ENCODE results near the gene SLC9A9. TPM values are rescaled to one million over a fixed set of nuclear protein-coding genes. Genes with fewer than 3 reads are reported as not detected.

SLC9A9 gene
- total RNA-seq, 1 donor from 2014 or later: 0.22 TPM

DNA sequence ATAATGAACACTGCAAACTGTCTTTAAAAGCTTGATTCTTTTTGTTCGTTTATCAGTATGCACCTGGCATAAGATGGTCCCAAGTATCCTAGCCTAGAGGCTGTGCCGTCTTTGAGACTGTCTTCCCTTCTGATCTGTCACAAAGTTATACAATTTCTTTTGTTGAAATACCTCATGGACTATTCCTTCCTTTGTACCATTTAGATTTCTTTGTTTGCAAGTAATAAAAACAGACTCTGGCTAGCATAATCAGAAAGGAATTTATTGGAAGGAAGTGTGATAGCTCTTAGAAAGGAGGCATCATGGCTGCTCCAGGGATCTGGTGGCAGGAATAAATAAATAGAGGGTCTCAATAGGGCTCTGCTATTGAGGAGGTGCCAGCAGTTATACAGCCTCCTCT is 280.4 kb downstream of the SLC9A9 start:
- Mint-ChIP-seq H3K27me3 (ENCODE audit: insufficient read depth, low read depth) (no peaks in the 10 kb centered on the region), H3K4me3 (no peak overlapping the region), H3K27ac (no peak overlapping the region), H3K36me3 (no peaks in the 10 kb centered on the region), H3K4me1 (no peaks in the 10 kb centered on the region), H3K9me3 (no peaks in the 10 kb centered on the region)
- Histone ChIP-seq H3F3A (ENCODE audit: low read depth) (no peaks in the 10 kb centered on the region), H2AFZ (replicated peaks) (no peak overlapping the region), H4K20me1 (ENCODE audit: low read depth) (no peaks in the 10 kb centered on the region), H3K4me1 (no peaks in the 10 kb centered on the region), H3K4me3 (no peak overlapping the region), H3K9me3 (ENCODE audit: low read depth) (no peaks in the 10 kb centered on the region), H3K36me3 (no peaks in the 10 kb centered on the region), H3K4me2 (no peak overlapping the region), H3K79me2 (ENCODE audit: low read depth) (no peaks in the 10 kb centered on the region), H3K27ac (no peak overlapping the region), H3K27me3 (no peaks in the 10 kb centered on the region), H3K9ac (no peak overlapping the region)
- DNase-seq (ENCODE audit: low spot score): no peak
- TF ChIP-seq EZH2 (IDR thresholded peaks at IDR 0.05): no peak
- no peak for TF ChIP-seq EZH2phosphoT487 (IDR thresholded peaks at IDR 0.05)

DNA sequence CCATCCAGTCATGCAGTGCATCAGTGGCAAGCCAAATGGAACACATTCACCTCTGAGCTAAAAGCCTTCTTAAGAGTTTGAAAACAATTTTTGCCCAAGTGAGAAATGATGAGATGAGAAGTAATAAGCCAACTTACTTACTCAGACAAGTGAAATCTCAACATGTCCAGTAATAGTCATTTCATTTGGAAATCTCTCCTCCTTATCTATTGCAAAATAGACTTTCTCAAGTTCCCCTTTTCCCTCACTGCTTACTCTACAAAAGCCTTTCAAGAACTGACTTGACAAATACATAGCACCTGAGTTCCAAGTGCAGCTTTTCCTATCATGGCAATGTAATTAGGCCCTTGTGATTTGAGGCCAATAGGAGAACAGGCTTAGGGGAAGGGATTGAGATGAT is 282.3 kb downstream of the SLC9A9 start:
- Histone ChIP-seq H3K27me3 (no peaks in the 10 kb centered on the region), H3K79me2 (ENCODE audit: low read depth) (no peaks in the 10 kb centered on the region), H3K36me3 (no peaks in the 10 kb centered on the region), H3K27ac (no peak overlapping the region), H3K4me3 (no peak overlapping the region), H4K20me1 (ENCODE audit: low read depth) (no peaks in the 10 kb centered on the region), H3K4me2 (no peak overlapping the region), H3K9me3 (ENCODE audit: low read depth) (no peaks in the 10 kb centered on the region), H3K4me1 (no peaks in the 10 kb centered on the region), H3F3A (ENCODE audit: low read depth) (no peaks in the 10 kb centered on the region), H2AFZ (replicated peaks) (no peak overlapping the region), H3K9ac (no peak overlapping the region)
- Mint-ChIP-seq H3K36me3 (no peaks in the 10 kb centered on the region), H3K9me3 (no peaks in the 10 kb centered on the region), H3K27ac (no peak overlapping the region), H3K4me1 (no peaks in the 10 kb centered on the region), H3K4me3 (no peak overlapping the region), H3K27me3 (ENCODE audit: insufficient read depth, low read depth) (no peaks in the 10 kb centered on the region)
- no peak for TF ChIP-seq EZH2 (IDR thresholded peaks at IDR 0.05)
- TF ChIP-seq, protein P1, sequence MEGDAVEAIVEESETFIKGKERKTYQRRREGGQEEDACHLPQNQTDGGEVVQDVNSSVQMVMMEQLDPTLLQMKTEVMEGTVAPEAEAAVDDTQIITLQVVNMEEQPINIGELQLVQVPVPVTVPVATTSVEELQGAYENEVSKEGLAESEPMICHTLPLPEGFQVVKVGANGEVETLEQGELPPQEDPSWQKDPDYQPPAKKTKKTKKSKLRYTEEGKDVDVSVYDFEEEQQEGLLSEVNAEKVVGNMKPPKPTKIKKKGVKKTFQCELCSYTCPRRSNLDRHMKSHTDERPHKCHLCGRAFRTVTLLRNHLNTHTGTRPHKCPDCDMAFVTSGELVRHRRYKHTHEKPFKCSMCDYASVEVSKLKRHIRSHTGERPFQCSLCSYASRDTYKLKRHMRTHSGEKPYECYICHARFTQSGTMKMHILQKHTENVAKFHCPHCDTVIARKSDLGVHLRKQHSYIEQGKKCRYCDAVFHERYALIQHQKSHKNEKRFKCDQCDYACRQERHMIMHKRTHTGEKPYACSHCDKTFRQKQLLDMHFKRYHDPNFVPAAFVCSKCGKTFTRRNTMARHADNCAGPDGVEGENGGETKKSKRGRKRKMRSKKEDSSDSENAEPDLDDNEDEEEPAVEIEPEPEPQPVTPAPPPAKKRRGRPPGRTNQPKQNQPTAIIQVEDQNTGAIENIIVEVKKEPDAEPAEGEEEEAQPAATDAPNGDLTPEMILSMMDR (IDR thresholded peaks at IDR 0.05): no peak
- TF ChIP-seq EZH2phosphoT487 (IDR thresholded peaks at IDR 0.05): no peak
- no peak for DNase-seq (ENCODE audit: low spot score)

DNA sequence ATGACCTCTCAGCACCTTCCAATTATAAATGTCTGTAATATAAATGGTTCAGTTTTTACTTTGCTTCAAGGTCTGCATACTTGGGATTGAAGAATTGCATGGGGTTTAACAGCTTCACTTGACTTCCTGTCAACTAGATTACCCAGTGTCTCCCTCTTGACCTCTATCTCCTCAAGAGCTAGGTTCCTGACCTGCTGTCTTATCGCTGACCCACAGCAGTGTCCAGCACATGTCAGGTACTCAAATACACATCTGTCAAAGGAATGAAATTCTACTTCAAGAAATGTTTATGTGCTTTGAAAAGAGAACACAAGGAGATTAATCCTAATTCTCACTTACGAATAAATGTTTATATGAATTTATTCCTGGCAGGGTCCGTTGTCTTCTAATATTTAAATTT is 284.5 kb downstream of the SLC9A9 start:
- Histone ChIP-seq H3K4me2 (no peak overlapping the region), H3K4me3 (no peak overlapping the region), H4K20me1 (ENCODE audit: low read depth) (no peaks in the 10 kb centered on the region), H3K4me1 (no peaks in the 10 kb centered on the region), H3K27ac (no peak overlapping the region), H3K9ac (no peak overlapping the region), H3F3A (ENCODE audit: low read depth) (no peaks in the 10 kb centered on the region), H3K79me2 (ENCODE audit: low read depth) (no peaks in the 10 kb centered on the region), H2AFZ (replicated peaks) (no peak overlapping the region), H3K27me3 (no peaks in the 10 kb centered on the region), H3K9me3 (ENCODE audit: low read depth) (no peaks in the 10 kb centered on the region), H3K36me3 (no peaks in the 10 kb centered on the region)
- no peak for DNase-seq (ENCODE audit: low spot score)
- H3K27ac Mint-ChIP-seq: no peak overlapping the region
- H3K4me3 Mint-ChIP-seq: no peak overlapping the region
- no peaks in the 10 kb centered on the region for H3K27me3 Mint-ChIP-seq (ENCODE audit: insufficient read depth, low read depth)
- H3K9me3 Mint-ChIP-seq: peaks cover 5% of the 10 kb centered on the region
- H3K4me1 Mint-ChIP-seq: no peaks in the 10 kb centered on the region
- no peaks in the 10 kb centered on the region for H3K36me3 Mint-ChIP-seq
- TF ChIP-seq, protein P1 (IDR thresholded peaks at IDR 0.05): no peak
- no peak for TF ChIP-seq EZH2phosphoT487 (IDR thresholded peaks at IDR 0.05)
- no peak for TF ChIP-seq EZH2 (IDR thresholded peaks at IDR 0.05)

DNA sequence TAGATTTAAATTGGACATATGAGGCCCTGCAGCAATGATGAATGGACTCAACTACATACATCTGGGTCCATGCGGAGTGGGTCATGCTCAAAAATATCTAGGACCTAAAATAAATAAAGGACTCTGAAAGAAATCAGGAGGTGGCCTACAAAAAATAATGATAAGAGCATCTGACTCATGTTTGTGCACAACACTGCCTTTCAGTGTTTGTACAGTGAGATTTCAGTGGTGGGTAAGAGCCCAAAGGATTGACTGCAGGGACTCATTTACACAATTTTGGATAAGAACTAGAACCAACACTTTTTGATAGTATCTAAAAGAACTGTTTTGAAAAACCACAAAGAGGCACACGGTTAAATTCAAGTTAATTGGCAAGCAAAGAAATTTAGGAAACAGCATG is 285.5 kb downstream of the SLC9A9 start:
- no peaks in the 10 kb centered on the region for H3K4me1 Mint-ChIP-seq
- no peaks in the 10 kb centered on the region for H3K36me3 ChIP-seq
- H3F3A ChIP-seq (ENCODE audit: low read depth): no peaks in the 10 kb centered on the region
- H3K9ac ChIP-seq: no peak overlapping the region
- no peak overlapping the region for H3K4me3 ChIP-seq
- H3K79me2 ChIP-seq (ENCODE audit: low read depth): no peaks in the 10 kb centered on the region
- H2AFZ ChIP-seq (replicated peaks): no peak overlapping the region
- no peak for DNase-seq (ENCODE audit: low spot score)
- no peaks in the 10 kb centered on the region for H3K36me3 Mint-ChIP-seq
- H3K27ac Mint-ChIP-seq: no peak overlapping the region
- H3K9me3 ChIP-seq (ENCODE audit: low read depth): peaks cover 8% of the 10 kb centered on the region
- H3K4me2 ChIP-seq: no peak overlapping the region
- no peak overlapping the region for H3K27ac ChIP-seq
- H3K27me3 ChIP-seq: no peaks in the 10 kb centered on the region
- no peak overlapping the region for H3K4me3 Mint-ChIP-seq
- H3K9me3 Mint-ChIP-seq: peaks cover 14% of the 10 kb centered on the region
- no peaks in the 10 kb centered on the region for H4K20me1 ChIP-seq (ENCODE audit: low read depth)
- no peak for TF ChIP-seq EZH2phosphoT487 (IDR thresholded peaks at IDR 0.05)
- TF ChIP-seq, protein P1 (IDR thresholded peaks at IDR 0.05): no peak
- no peak for TF ChIP-seq EZH2 (IDR thresholded peaks at IDR 0.05)
- H3K4me1 ChIP-seq: no peaks in the 10 kb centered on the region
- peaks cover 4% of the 10 kb centered on the region for H3K27me3 Mint-ChIP-seq (ENCODE audit: insufficient read depth, low read depth)

Measured in neural progenitor cell (in vitro differentiated cells).